HepG2 (cell line): ENCODE results near the gene AJM1. TPM values are rescaled to one million over a fixed set of nuclear protein-coding genes. Genes with fewer than 3 reads are reported as not detected.
A peak's percentile ranks its signal among the peaks of the same experiment; 100 is the strongest.

Experiments
- DPF2 ChIP-seq: sonication (generic); formaldehyde crosslinking; IDR thresholded peaks from 2 replicates; pipeline ENCODE4 v1.4.0; 2020; ENCODE audit warnings: mild to moderate bottlenecking, low read depth, missing genetic modification reagents, borderline replicate concordance
- NKX3-1 ChIP-seq: sonication (generic); formaldehyde crosslinking; IDR thresholded peaks from 2 replicates; pipeline ENCODE4 v1.5.0; 2020; ENCODE audit warnings: missing genetic modification reagents
- PCBP1 ChIP-seq: fragments of 200-400 bp; formaldehyde crosslinking; IDR thresholded peaks from 2 replicates; pipeline ENCODE4 v1.6.1; 2017; ENCODE audit warnings: mild to moderate bottlenecking, low read depth, low read length, borderline replicate concordance
- RAD21 ChIP-seq: fragments of 450-650 bp; formaldehyde crosslinking; IDR thresholded peaks from 2 replicates; pipeline ENCODE4 v1.5.0; 2020; ENCODE audit warnings: mild to moderate bottlenecking
- SNRNP70 ChIP-seq: fragments of 200-400 bp; formaldehyde crosslinking; IDR thresholded peaks from 2 replicates; pipeline ENCODE4 v1.6.1; 2017; ENCODE audit warnings: mild to moderate bottlenecking, low read depth, low read length, moderate library complexity
- TBX2 ChIP-seq: sonication (generic); formaldehyde crosslinking; IDR thresholded peaks from 2 replicates; pipeline ENCODE4 v1.5.0; 2020; ENCODE audit warnings: missing genetic modification reagents, mild to moderate bottlenecking, borderline replicate concordance
- TFDP1 ChIP-seq: IDR thresholded peaks from 2 replicates; pipeline ENCODE4 v1.6.1; 2016; ENCODE audit warnings: missing compliant biosample characterization, missing genetic modification reagents, borderline replicate concordance
- ZBTB7B ChIP-seq: sonication (generic); formaldehyde crosslinking; IDR thresholded peaks from 2 replicates; pipeline ENCODE4 v1.4.0; 2020; ENCODE audit warnings: missing genetic modification reagents
- ZFP36L1 ChIP-seq: sonication (generic); formaldehyde crosslinking; IDR thresholded peaks from 2 replicates; pipeline ENCODE4 v1.8.0; 2022; ENCODE audit warnings: mild to moderate bottlenecking, missing genetic modification reagents, moderate library complexity
- ZNF207 ChIP-seq: fragments of 450-650 bp; IDR thresholded peaks from 2 replicates; pipeline ENCODE4 v1.6.1; 2016; ENCODE audit warnings: antibody characterized with exemption, borderline replicate concordance
- ZNF280B ChIP-seq: sonication (generic); formaldehyde crosslinking; IDR thresholded peaks from 2 replicates; pipeline ENCODE4 v1.5.0; 2020; ENCODE audit warnings: missing genetic modification reagents, mild to moderate bottlenecking, borderline replicate concordance
- ZNF451 ChIP-seq: sonication (generic); formaldehyde crosslinking; IDR thresholded peaks from 2 replicates; pipeline ENCODE4 v1.5.0; 2020; ENCODE audit warnings: mild to moderate bottlenecking, missing genetic modification reagents
- ZNF660 ChIP-seq: sonication (generic); formaldehyde crosslinking; IDR thresholded peaks from 2 replicates; pipeline ENCODE4 v1.5.1; 2020; ENCODE audit warnings: mild to moderate bottlenecking, low read depth, missing genetic modification reagents, borderline replicate concordance
- ZNF724P ChIP-seq: sonication (generic); formaldehyde crosslinking; IDR thresholded peaks from 2 replicates; pipeline ENCODE4 v1.8.0; 2022; ENCODE audit warnings: missing genetic modification reagents, borderline replicate concordance
- ZNF83 ChIP-seq: sonication (generic); formaldehyde crosslinking; IDR thresholded peaks from 2 replicates; pipeline ENCODE4 v1.4.0; 2020; ENCODE audit warnings: missing genetic modification reagents, mild to moderate bottlenecking, borderline replicate concordance
- ZSCAN12 ChIP-seq: sonication (generic); formaldehyde crosslinking; IDR thresholded peaks from 2 replicates; pipeline ENCODE4 v1.9.0; 2021; ENCODE audit warnings: mild to moderate bottlenecking, missing genetic modification reagents
- polyA plus RNA-seq, 8 experiments: library from polyadenylated mRNA; depleted of rRNA in 3 of 8; stranded (reverse) in 7 of 8; unstranded in 1 of 8; fragments of >200 nt; fragmentation: Illumina TruSeq in 4 of 8; extraction: Trizol in 4 of 8; gene quantifications; 2 replicates each; pipeline versions ENCODE4 v1.2.1 to v1.2.3, GENCODE V29; 2011 to 2016; ENCODE audit warnings: low read depth in 4 of 8, missing spikeins in 1 of 8, mixed read lengths in 1 of 8; ENCODE audit not compliant: insufficient read depth in 1 of 8
- total RNA-seq, 5 experiments: library from RNA; depleted of rRNA; stranded (reverse); fragments of >200 nt; fragmentation: Illumina TruSeq; extraction: Trizol; gene quantifications; 2 replicates each; pipeline ENCODE4 v1.2.3, GENCODE V29; 2016; ENCODE audit warnings: low read depth in 1 of 5
- TF ChIP-seq, protein P1 (sequence below): sonication (generic); formaldehyde crosslinking; IDR thresholded peaks from 2 replicates; pipeline ENCODE4 v1.9.0; 2022; ENCODE audit warnings: low read depth, missing genetic modification reagents
- TF ChIP-seq, protein P2 (sequence below): sonication (generic); formaldehyde crosslinking; IDR thresholded peaks from 2 replicates; pipeline ENCODE4 v1.8.0; 2022; ENCODE audit warnings: mild to moderate bottlenecking, missing genetic modification reagents
- TF ChIP-seq, protein P3 (sequence below): sonication (generic); formaldehyde crosslinking; IDR thresholded peaks from 2 replicates; pipeline ENCODE4 v1.4.0; 2020; ENCODE audit warnings: missing genetic modification reagents

AJM1 gene
- total and polyA plus RNA-seq, 2 of the 13 experiments (the other 11 are each of a cell fraction or from before 2014, with no cell fraction given), result 1.1 to 1.2 TPM

- TF ChIP-seq ZNF280B (CRISPR knock-in tag) (no peak), ZNF451 (CRISPR knock-in tag) (no peak), ZNF83 (CRISPR knock-in tag) (no peak), ZNF207 (no peak), ZNF660 (no peak), SNRNP70 (no peak), PCBP1 (peak; percentile 75; the same call in 1 of the 2 replicates), ZSCAN12 (CRISPR knock-in tag) (no peak), TBX2 (no peak), ZFP36L1 (peak; percentile 50; the same call in 1 of the 2 replicates), DPF2 (CRISPR knock-in tag) (no peak), ZNF724P (CRISPR knock-in tag) (no peak), ZBTB7B (CRISPR knock-in tag) (no peak), TFDP1 (CRISPR knock-in tag) (no peak), NKX3-1 (CRISPR knock-in tag) (no peak), RAD21 (CRISPR knock-in tag) (no peak)
- TF ChIP-seq, protein P1, sequence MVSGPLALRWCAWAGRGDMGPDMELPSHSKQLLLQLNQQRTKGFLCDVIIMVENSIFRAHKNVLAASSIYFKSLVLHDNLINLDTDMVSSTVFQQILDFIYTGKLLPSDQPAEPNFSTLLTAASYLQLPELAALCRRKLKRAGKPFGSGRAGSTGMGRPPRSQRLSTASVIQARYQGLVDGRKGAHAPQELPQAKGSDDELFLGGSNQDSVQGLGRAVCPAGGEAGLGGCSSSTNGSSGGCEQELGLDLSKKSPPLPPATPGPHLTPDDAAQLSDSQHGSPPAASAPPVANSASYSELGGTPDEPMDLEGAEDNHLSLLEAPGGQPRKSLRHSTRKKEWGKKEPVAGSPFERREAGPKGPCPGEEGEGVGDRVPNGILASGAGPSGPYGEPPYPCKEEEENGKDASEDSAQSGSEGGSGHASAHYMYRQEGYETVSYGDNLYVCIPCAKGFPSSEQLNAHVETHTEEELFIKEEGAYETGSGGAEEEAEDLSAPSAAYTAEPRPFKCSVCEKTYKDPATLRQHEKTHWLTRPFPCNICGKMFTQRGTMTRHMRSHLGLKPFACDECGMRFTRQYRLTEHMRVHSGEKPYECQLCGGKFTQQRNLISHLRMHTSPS (CRISPR knock-in tag), result 0 out of 2 replicates have a peak, but pooled peaks have one; percentile 46
- TF ChIP-seq, protein P2, sequence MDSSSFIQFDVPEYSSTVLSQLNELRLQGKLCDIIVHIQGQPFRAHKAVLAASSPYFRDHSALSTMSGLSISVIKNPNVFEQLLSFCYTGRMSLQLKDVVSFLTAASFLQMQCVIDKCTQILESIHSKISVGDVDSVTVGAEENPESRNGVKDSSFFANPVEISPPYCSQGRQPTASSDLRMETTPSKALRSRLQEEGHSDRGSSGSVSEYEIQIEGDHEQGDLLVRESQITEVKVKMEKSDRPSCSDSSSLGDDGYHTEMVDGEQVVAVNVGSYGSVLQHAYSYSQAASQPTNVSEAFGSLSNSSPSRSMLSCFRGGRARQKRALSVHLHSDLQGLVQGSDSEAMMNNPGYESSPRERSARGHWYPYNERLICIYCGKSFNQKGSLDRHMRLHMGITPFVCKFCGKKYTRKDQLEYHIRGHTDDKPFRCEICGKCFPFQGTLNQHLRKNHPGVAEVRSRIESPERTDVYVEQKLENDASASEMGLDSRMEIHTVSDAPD (CRISPR knock-in tag), result no peak
- TF ChIP-seq, protein P3, sequence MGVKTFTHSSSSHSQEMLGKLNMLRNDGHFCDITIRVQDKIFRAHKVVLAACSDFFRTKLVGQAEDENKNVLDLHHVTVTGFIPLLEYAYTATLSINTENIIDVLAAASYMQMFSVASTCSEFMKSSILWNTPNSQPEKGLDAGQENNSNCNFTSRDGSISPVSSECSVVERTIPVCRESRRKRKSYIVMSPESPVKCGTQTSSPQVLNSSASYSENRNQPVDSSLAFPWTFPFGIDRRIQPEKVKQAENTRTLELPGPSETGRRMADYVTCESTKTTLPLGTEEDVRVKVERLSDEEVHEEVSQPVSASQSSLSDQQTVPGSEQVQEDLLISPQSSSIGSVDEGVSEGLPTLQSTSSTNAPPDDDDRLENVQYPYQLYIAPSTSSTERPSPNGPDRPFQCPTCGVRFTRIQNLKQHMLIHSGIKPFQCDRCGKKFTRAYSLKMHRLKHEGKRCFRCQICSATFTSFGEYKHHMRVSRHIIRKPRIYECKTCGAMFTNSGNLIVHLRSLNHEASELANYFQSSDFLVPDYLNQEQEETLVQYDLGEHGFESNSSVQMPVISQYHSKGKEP (CRISPR knock-in tag), result no peak
These were observed 5.0 kb downstream of the AJM1 start (continued) for GRCh38 chr9:136847088-136847825.
